HG03025 (cell line): ENCODE results near the gene PIWIL4.

ENCODE experiments used
- ATAC-seq: cut with Tn5 transposase; IDR thresholded peaks from one replicate; pipeline ENCODE4 v1.9.1; 2021; ENCODE audit warnings: mild to moderate bottlenecking, moderate library complexity; ENCODE audit not compliant: unreplicated experiment, low FRiP score

Gene PIWIL4

DNA sequence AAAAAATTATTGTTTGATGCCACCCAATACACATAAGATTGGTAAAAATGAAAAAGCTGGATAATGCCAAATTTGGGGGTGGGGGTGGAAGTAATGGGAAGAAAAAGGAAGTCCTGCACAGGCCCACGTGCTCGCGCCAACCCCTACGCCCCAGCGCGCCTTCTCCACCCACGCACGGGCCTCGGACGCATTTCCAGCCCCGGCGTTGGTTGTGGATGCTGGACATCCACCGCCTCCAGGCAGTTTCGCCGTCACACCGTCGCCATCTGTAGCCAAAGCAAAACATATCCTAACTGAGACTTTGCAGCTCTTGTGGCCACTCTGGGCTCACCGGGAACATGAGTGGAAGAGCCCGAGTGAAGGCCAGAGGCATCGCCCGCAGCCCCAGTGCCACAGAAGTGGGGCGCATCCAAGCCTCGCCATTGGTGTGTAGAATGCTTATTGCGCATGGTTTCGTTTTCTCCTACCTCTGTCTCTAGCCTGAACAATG lies at the start of gene PIWIL4:
Gene PIWIL4, plus strand, starts transcription at position 188 of the 490 bp plus-strand sequence. Its CDS starts 151 bp downstream, at position 339.
- ATAC-seq: no peak

DNA sequence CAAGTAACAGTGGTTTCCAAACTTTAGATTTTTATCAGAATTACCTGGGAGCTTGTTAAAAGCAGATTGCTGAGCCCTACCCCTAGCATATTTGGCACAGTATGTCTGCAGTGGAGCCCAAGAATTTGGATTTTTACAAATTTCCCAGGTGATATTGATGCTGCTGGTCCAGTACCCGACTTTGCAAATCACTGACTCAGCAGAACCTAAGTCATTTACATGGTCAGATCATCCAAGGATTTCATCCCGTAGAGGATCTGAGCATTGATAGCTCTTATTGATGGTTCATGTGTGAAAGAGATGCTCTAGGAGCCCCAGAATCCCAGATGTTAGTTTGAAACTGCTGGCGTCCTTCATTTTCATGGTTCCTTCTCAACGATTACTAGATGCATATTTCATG lies 48.9 kb upstream of the PIWIL4 start:
- no peak for ATAC-seq

GRCh38 chr11:94519478-94520084 lies 47.6 kb upstream of the PIWIL4 start:
- no peak for ATAC-seq

- no peak for ATAC-seq
Observed at GRCh38 chr11:94521684-94522083, 45.5 kb upstream of the PIWIL4 start.

DNA sequence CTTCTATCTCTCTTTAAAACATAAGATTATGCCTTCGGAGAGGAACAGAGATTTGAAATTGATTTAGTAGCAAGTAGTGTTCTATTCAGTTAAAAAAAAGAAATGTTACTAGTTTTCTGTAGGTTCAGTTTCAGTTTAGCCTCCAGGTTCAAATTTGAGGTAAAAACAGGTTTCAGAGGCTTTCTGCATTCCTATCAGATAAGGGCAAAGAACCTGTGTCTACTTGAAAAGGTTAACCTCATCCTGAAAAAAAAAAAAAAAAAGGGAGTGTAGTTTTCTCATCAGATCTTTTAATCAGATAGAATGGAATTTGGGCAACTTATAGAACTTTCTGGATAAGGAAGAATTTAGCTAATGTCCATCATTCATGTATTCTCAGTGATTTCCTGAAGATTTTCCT lies 42.8 kb upstream of the PIWIL4 start:
- ATAC-seq: no peak

- no peak for ATAC-seq
Observed at GRCh38 chr11:94525546-94526324, 41.4 kb upstream of the PIWIL4 start.

DNA sequence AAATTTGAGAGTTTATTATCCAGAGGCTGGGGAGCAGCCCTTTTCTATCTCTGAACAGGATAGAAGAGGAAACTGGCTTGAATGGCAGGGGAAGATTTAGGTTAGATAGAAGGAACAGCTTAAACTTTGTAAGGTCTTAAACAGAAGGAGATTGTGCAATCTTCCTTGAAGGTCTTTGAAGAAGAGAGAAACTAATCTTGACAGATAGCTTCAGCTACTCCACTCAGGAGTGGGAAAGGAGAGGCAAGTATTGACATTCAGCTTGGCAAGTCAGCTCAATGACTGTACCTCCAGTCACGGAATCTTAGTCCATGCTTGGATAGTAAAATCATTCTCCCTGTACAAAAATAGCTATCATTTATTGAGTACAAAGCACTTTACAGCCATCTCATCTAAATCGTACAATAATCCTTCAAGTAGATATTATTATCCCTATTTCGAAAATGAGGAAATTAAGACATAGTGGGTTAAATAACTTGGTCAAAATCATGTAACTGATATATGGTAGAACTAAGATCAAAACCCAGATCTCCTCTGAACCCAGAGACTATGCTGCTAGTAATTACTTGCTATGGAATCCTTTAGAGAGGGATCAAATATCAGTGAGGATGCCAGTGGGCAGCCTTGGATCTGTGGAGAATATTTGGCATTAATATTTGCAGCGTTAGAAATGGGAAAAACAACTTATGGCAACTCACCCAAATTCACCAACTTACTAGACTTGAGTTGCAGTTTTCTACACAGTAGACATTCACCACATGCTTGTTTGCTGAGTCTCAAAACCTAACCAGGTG lies 40.3 kb upstream of the PIWIL4 start:
- no peak for ATAC-seq

GRCh38 chr11:94528551-94528950 lies 38.6 kb upstream of the PIWIL4 start:
- ATAC-seq: no peak

- no peak for ATAC-seq
Observed at GRCh38 chr11:94532211-94532610, 35.0 kb upstream of the PIWIL4 start.

- ATAC-seq: no peak
Observed at GRCh38 chr11:94533206-94533605, 34.0 kb upstream of the PIWIL4 start.

DNA sequence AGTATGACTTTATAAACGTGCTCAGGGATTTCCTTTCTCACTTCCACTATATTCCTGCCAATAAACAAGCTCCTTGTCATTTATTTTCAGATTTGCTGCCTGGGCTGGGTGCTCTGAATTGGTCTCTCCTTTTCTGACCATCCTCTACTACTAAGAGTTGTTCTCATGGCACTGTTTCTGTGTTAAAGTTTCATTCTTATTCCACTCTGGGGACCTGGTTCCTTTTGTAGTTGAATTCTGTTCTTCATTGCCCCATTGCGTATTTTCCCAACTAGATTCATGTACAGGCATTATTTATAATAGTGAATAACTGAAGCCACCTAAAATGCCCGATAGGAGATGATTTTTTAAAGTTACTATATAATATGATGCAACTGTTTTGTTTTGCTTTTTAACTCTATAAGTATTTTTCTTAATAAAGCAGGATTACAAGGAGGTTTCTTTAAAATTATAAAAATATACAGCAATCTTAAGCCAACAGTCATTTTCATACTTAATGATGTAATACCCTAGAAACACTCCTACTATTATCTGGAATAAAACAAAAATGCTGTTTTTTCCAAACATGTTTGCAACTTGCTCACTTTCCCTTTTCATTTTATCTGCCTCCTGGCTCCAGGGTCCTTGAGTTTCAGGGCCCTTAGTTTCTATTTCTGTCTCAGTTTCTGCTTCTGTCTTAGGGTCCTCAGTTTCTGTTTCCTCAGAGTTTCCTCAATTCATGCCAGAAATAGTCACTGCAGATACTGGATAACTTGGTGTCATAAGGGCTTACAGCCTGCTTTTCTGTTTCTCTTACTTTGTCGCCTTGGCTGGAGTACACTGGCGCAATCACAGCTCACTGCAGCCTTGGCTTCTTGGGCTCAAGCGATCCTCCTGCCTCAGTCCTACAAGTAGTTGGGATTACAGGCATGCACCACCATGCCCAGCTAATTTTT lies 33.2 kb upstream of the PIWIL4 start:
- no peak for ATAC-seq

DNA sequence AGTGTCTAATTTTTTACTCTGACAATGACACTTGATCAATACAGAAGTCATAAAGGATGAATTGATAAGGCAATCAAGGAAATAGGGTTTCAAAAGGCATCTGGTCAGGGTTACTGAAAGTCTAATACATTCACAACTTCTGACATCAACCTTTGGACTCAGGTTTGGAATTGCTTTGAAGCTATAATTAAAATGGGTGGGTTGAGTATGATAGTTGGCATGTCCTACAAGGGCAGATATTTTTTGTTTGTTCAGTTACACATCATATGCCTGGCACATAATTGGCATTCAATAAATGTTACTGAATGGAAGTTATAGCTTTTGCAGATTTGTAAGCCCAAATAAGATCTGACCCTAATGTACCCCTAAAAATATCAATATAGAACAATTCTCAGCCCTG lies 30.8 kb upstream of the PIWIL4 start:
- no peak for ATAC-seq

DNA sequence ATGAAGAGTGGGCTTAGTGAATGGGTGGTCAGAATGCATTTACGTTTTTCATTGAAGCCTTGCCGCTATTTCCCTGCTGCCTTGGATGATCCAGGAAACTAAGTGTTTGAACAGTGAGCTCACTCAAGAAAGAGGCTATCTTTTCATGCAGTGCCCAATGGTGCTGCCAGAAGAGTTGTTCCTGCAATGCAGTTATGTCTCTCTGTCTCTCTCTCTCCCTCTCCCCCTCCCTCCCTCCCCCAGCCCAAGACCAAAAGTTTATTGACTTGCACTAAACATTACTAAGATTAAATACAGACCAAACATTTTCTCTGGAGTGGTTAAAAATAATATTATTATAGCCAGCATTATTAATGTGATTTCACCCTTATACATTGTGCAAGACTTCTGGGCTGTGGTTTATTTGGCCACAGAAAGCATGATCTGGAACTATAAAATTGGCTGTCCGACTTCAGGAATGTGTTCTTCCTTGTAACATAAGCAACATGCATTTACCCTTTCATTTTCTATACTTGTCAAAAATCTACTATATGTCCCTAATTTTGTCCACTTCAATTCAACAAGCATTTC lies 30.1 kb upstream of the PIWIL4 start:
- no peak for ATAC-seq

DNA sequence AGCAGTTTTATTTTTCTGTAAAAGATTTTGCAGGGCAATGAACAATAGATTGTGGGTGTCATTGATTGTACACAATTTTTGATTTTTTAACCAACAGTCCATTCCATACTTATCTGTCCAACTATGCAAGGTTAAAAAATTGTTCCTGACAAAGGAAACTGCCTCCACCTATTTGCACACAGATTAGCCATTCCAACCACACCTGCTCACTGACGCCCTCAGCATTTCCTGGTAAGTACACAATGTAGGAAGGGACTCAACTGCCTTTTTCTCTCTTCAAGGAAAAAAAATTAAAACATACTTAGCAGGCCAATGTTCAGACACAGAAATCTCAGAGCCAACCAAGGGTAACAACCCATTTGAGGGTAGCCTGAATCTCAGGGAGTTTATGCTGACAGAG lies 27.7 kb upstream of the PIWIL4 start:
- no peak for ATAC-seq

GRCh38 chr11:94543695-94544645 lies 23.2 kb upstream of the PIWIL4 start, which contains the start of gene FUT4:
Gene FUT4 (plus strand): TSS chr11:94543921. CDS start chr11:94544134, 213 bp downstream.
- peak; percentile 91 for ATAC-seq

DNA sequence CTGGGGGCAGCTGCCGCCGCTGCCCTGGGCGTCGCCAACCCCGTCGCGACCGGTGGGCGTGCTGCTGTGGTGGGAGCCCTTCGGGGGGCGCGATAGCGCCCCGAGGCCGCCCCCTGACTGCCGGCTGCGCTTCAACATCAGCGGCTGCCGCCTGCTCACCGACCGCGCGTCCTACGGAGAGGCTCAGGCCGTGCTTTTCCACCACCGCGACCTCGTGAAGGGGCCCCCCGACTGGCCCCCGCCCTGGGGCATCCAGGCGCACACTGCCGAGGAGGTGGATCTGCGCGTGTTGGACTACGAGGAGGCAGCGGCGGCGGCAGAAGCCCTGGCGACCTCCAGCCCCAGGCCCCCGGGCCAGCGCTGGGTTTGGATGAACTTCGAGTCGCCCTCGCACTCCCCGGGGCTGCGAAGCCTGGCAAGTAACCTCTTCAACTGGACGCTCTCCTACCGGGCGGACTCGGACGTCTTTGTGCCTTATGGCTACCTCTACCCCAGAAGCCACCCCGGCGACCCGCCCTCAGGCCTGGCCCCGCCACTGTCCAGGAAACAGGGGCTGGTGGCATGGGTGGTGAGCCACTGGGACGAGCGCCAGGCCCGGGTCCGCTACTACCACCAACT lies 22.4 kb upstream of the PIWIL4 start:
- no peak for ATAC-seq

DNA sequence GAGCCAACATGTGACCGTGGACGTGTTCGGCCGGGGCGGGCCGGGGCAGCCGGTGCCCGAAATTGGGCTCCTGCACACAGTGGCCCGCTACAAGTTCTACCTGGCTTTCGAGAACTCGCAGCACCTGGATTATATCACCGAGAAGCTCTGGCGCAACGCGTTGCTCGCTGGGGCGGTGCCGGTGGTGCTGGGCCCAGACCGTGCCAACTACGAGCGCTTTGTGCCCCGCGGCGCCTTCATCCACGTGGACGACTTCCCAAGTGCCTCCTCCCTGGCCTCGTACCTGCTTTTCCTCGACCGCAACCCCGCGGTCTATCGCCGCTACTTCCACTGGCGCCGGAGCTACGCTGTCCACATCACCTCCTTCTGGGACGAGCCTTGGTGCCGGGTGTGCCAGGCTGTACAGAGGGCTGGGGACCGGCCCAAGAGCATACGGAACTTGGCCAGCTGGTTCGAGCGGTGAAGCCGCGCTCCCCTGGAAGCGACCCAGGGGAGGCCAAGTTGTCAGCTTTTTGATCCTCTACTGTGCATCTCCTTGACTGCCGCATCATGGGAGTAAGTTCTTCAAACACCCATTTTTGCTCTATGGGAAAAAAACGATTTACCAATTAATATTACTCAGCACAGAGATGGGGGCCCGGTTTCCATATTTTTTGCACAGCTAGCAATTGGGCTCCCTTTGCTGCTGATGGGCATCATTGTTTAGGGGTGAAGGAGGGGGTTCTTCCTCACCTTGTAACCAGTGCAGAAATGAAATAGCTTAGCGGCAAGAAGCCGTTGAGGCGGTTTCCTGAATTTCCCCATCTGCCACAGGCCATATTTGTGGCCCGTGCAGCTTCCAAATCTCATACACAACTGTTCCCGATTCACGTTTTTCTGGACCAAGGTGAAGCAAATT lies 21.7 kb upstream of the PIWIL4 start:
- ATAC-seq: no peak
